HL-60 (cell line): Measurements from ENCODE around the gene CELSR2.

Experiments
- GABPA ChIP-seq: IDR thresholded peaks from 2 replicates; pipeline ENCODE4 v1.6.1; 2012; ENCODE audit warnings: low read depth
- TF ChIP-seq, protein P1 (sequence below): IDR thresholded peaks from one replicate; pipeline ENCODE4 v1.5.1; 2011; ENCODE audit warnings: low read length, control low read depth, inconsistent platforms; ENCODE audit not compliant: insufficient read depth

GRCh38 chr1:109261006-109261405 lies 11.7 kb downstream of the CELSR2 start:
- TF ChIP-seq, protein P1, sequence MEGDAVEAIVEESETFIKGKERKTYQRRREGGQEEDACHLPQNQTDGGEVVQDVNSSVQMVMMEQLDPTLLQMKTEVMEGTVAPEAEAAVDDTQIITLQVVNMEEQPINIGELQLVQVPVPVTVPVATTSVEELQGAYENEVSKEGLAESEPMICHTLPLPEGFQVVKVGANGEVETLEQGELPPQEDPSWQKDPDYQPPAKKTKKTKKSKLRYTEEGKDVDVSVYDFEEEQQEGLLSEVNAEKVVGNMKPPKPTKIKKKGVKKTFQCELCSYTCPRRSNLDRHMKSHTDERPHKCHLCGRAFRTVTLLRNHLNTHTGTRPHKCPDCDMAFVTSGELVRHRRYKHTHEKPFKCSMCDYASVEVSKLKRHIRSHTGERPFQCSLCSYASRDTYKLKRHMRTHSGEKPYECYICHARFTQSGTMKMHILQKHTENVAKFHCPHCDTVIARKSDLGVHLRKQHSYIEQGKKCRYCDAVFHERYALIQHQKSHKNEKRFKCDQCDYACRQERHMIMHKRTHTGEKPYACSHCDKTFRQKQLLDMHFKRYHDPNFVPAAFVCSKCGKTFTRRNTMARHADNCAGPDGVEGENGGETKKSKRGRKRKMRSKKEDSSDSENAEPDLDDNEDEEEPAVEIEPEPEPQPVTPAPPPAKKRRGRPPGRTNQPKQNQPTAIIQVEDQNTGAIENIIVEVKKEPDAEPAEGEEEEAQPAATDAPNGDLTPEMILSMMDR = no peak
- no peak for TF ChIP-seq GABPA
